Naive thymus-derived CD4-positive, alpha-beta T cell (primary cell): Measurements from ENCODE around the gene AFTPH. TPM values are rescaled to one million over a fixed set of nuclear protein-coding genes. Genes with fewer than 3 reads are reported as not detected.
A peak's percentile ranks its signal among the peaks of the same experiment; 100 is the strongest.

ENCODE experiments used
- ATAC-seq: fragments of 150-1000 bp; cut with Tn5 transposase; 2 replicates; pipeline ENCODE4 v1.10.0; 2021; ENCODE audit warnings: mild to moderate bottlenecking, moderate library complexity
- CTCF ChIA-PET: fragments of 350-600 bp; sonication (Branson Sonifier 250); formaldehyde crosslinking; loops from one replicate; lab custom pipeline; 2021; ENCODE audit warnings: antibody characterized with exemption; lab: Charles Lee
- POLR2A ChIA-PET: fragments of 350-600 bp; sonication (Branson Sonifier 250); formaldehyde crosslinking; loops from one replicate; lab custom pipeline; 2021; ENCODE audit warnings: antibody characterized with exemption, inconsistent platforms; lab: Charles Lee
- DNase-seq, 9 donors: peaks; one replicate each; pipeline versions ENCODE4 v3.0.0 to v3.0.0-alpha.2; 2020 to 2022; ENCODE audit warnings: mixed read lengths in 1 of 9
- H3K27ac ChIP-seq: one replicate; pipeline ENCODE4 v1.7.0; 2013; ENCODE audit warnings: mild to moderate bottlenecking, low read depth, low read length, moderate library complexity
- H3K27me3 ChIP-seq, 2 donors: one replicate each; pipeline ENCODE4 v1.7.0; 2013; ENCODE audit warnings: low read length in 2 of 2, mild to moderate bottlenecking in 2 of 2, moderate library complexity in 2 of 2; ENCODE audit not compliant: control insufficient read depth in 2 of 2, insufficient read depth in 2 of 2
- H3K36me3 ChIP-seq, 3 experiments: 1 replicate in 2 of 3; 2 replicates in 1 of 3; pipeline ENCODE4 v1.7.0; 2013; ENCODE audit warnings: low read length in 3 of 3, mild to moderate bottlenecking in 3 of 3, moderate library complexity in 1 of 3; ENCODE audit not compliant: insufficient read depth in 3 of 3, control insufficient read depth in 2 of 3
- H3K4me1 ChIP-seq, 2 donors: one replicate each; pipeline ENCODE4 v1.7.0; 2013; ENCODE audit warnings: low read length in 2 of 2, mild to moderate bottlenecking in 2 of 2, moderate library complexity in 1 of 2; ENCODE audit not compliant: control insufficient read depth in 2 of 2, insufficient read depth in 2 of 2
- H3K4me3 ChIP-seq: 2 replicates; pipeline ENCODE4 v1.7.0; 2013; ENCODE audit warnings: mild to moderate bottlenecking, low read length
- H3K9me3 ChIP-seq, 3 experiments: 1 replicate in 2 of 3; 2 replicates in 1 of 3; pipeline ENCODE4 v1.7.0; 2013; ENCODE audit warnings: low read length in 3 of 3; ENCODE audit not compliant: control insufficient read depth in 2 of 3
- H3K27ac Mint-ChIP-seq, 9 donors: one replicate each; pipeline ENCODE4 v1.8.0; 2020 to 2022; ENCODE audit warnings: mixed read lengths in 9 of 9, mild to moderate bottlenecking in 8 of 9, moderate library complexity in 5 of 9, inconsistent platforms in 2 of 9
- H3K27me3 Mint-ChIP-seq, 5 donors: one replicate each; pipeline ENCODE4 v1.8.0; 2021 to 2022; ENCODE audit warnings: mixed read lengths in 5 of 5, mild to moderate bottlenecking in 1 of 5
- H3K36me3 Mint-ChIP-seq, 5 donors: one replicate each; pipeline ENCODE4 v1.8.0; 2020 to 2022; ENCODE audit warnings: mixed read lengths in 5 of 5, mild to moderate bottlenecking in 3 of 5, inconsistent platforms in 1 of 5
- H3K4me1 Mint-ChIP-seq, 7 donors: one replicate each; pipeline ENCODE4 v1.8.0; 2020 to 2022; ENCODE audit warnings: mixed read lengths in 7 of 7, mild to moderate bottlenecking in 3 of 7, inconsistent platforms in 1 of 7
- H3K4me3 Mint-ChIP-seq, 10 donors: one replicate each; pipeline ENCODE4 v1.8.0; 2020 to 2022; ENCODE audit warnings: mild to moderate bottlenecking in 10 of 10, mixed read lengths in 10 of 10, moderate library complexity in 6 of 10, inconsistent platforms in 2 of 10
- H3K9me3 Mint-ChIP-seq, 11 donors: one replicate each; pipeline ENCODE4 v1.8.0; 2020 to 2022; ENCODE audit warnings: mixed read lengths in 11 of 11, mild to moderate bottlenecking in 4 of 11, inconsistent platforms in 1 of 11, moderate library complexity in 1 of 11
- intact Hi-C, 2 donors: fragments of 100-400 bp; cut with micrococcal nuclease; formaldehyde crosslinking; loops; one replicate each; pipeline ENCODE4 v1.15.1; 2023
- polyA plus RNA-seq, 2 donors: library from polyadenylated mRNA; unstranded; fragments of 300-500 nt; fragmentation: Illumina TruSeq; gene quantifications; one replicate each; pipeline ENCODE4 v1.2.3, GENCODE V29; 2021
- total RNA-seq, 6 experiments: library from RNA in 5 of 6; stranded (reverse) in 5 of 6; gene quantifications; 1 replicate in 5 of 6; 2 replicates in 1 of 6; pipeline ENCODE4 v1.2.3 and lab custom pipeline; 2021 to 2026

Gene AFTPH
- total and polyA plus RNA-seq, 7 experiments from 2014 or later: 19.7 to 46.2 (median 36.0) TPM

DNA sequence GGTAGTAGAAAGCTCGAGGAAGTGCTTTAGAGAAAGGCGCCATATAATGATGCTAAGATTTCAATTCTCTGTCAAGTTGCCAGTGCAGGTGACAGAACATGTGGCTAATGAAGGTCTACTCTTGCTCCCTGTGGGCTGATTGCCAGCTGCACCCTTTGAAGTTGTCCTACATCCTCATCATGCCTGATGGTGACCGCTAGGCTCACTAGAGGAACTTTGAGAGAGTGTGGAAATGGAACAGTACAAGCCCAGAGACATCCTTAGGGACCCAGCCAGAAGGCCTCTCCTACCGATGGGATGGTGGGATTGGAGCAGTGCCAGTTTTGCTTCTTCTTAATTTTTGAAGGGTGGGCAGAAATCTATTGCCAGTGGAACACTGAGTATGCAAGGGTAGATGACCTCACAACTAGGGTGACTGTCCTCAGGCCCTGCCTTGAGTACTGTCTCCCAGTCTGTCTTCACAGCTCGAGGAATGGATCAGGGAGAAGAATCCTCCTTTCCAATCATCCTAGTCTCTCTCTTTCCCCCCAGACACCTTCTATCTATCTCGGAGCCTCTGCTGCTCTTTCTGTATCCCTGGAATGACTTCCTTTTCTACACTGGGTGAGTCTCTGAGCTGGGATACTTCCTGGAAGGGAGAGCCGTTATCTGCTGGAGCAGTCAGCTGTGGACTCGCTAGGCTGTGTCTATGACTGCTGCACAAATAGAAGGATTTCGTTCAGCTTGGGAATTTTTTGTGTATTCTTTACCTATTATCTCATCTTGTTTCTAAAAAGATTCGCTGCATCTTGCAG is 36.7 kb upstream of the AFTPH start:
- peak in 1 of 9 donors; percentile 5 for DNase-seq
- Histone ChIP-seq H3K36me3 (no peaks in the 10 kb centered on the region), H3K4me1 (no peaks in the 10 kb centered on the region), H3K27ac (no peak overlapping the region), H3K9me3 (no peaks in the 10 kb centered on the region), H3K4me3 (no peak overlapping the region), H3K27me3 (no peaks in the 10 kb centered on the region)
- Mint-ChIP-seq H3K4me3 (no peak overlapping the region), H3K9me3 (no peaks in the 10 kb centered on the region), H3K27me3 (peaks cover 0 to 32% (median 0%) of the 10 kb centered on the region in 5 donors), H3K27ac (peak overlapping the region in 1 of 9 donors; percentile 33), H3K36me3 (no peaks in the 10 kb centered on the region), H3K4me1 (peaks cover 3 to 16% (median 9%) of the 10 kb centered on the region in 7 donors)
- intact Hi-C loops: loop anchor here (1.0 to 5.0 kb wide), 5 partner anchors 31 to 795 kb away; no protein-coding TSS in a partner anchor
- no peak for ATAC-seq
- CTCF ChIA-PET: interaction anchor here (0.6 to 6.0 kb wide), 20 partner anchors 8 to 516 kb away, joined by 3 to 94 read pairs (median 4); no protein-coding TSS in a partner anchor
- POLR2A ChIA-PET: interaction anchor here (0.8 kb wide), 1 partner anchor 434 kb away, joined by 3 read pairs; no protein-coding TSS in a partner anchor

DNA sequence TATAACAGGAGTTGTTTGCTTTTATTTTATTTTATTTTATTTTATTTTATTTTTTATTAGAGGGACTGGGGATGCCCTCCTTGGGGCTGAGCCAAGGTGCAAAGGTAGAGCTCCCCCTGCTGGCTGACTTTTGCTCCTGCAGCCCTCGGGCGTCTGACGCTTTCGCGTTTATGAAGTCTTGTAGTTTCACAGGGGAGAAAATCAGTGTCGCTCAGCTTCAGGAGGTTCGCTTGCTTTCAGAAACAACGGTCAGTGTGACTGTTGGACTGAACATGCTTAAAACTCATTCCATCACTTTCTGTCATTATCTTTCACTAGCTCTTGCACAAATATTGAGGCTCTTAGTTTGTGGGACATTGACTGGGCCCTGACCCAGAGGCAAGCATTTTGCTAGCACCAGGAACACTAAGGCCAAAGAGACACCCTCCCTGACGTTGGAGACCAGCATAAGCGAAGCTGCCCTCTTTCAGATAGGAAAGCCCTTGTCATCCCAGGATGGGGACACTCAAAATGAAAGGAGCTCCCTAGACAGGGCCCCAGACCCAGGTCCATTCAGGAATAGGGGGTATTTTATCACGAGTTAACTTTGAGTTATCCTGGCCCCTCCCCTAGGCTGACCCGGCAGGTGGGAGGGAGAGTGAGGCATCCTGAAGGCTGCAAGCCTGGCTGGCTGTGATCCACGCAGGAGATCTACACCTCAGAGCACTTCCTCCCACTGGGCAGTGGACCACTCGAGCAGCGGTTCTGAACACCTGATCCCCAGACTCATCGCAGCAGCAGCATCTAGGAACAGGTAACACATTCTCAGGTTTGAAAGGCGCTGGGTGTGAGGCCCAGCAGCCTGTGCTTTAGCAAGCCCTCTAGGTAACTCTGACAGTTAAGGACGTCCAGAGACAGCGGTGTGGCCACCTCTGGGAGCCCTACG is 35.8 kb upstream of the AFTPH start:
- H3K27ac Mint-ChIP-seq: no peak overlapping the region
- H3K9me3 Mint-ChIP-seq: no peaks in the 10 kb centered on the region
- H3K4me3 ChIP-seq: no peak overlapping the region
- no peaks in the 10 kb centered on the region for H3K9me3 ChIP-seq
- no peaks in the 10 kb centered on the region for H3K36me3 Mint-ChIP-seq
- no peaks in the 10 kb centered on the region for H3K36me3 ChIP-seq
- H3K4me3 Mint-ChIP-seq: no peak overlapping the region
- ATAC-seq: peak; percentile 89
- peaks cover 3 to 16% (median 9%) of the 10 kb centered on the region in 7 donors for H3K4me1 Mint-ChIP-seq
- H3K27me3 Mint-ChIP-seq: peaks cover 0 to 37% (median 0%) of the 10 kb centered on the region in 5 donors
- no peak overlapping the region for H3K27ac ChIP-seq
- POLR2A ChIA-PET: interaction anchor here (0.8 kb wide), 1 partner anchor 435 kb away, joined by 3 read pairs; no protein-coding TSS in a partner anchor
- CTCF ChIA-PET: interaction anchor here (0.6 to 6.0 kb wide), 19 partner anchors 9 to 517 kb away, joined by 3 to 94 read pairs (median 4); no protein-coding TSS in a partner anchor
- H3K4me1 ChIP-seq: no peaks in the 10 kb centered on the region
- H3K27me3 ChIP-seq: no peaks in the 10 kb centered on the region
- intact Hi-C loops: loop anchor here (1.0 to 5.0 kb wide), 5 partner anchors 32 to 796 kb away; no protein-coding TSS in a partner anchor
- DNase-seq: peak; percentile 49 to 77 (median 67)

DNA sequence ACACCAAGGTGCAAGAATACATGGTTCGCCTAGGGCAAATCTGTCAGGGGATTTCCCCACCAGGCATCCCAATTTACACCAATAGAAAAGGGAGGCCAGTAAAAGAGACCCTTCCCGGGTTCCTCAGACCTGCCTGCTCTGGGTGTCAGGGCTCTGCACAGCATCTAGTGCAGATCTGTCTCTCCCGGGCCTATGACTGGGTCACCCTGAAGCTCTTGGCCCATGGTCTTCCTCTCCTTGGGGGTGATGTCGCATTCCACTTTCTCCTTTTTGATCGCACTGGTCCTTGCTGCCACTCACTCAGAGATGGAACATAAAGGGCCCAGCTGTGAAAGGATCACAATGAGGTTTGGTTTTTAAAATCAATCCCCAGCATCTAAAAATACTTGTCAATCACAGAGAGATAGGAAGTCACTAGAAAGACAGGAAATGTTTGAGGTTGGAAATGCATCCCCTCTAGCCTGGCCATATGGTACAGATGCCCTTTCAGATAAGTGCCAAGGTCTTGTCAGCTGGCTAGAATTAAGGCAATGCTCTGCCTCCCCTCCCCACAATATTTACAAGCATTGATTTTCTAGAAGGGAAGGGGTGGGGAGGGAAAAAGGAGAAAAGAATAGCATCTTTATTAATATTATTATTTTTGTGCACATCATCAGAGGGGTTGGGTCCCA is 34.9 kb upstream of the AFTPH start:
- H3K9me3 ChIP-seq: no peaks in the 10 kb centered on the region
- Mint-ChIP-seq H3K4me1 (peaks cover 3 to 16% (median 9%) of the 10 kb centered on the region in 7 donors), H3K4me3 (no peak overlapping the region), H3K36me3 (no peaks in the 10 kb centered on the region), H3K27me3 (peaks cover 0 to 40% (median 6%) of the 10 kb centered on the region in 5 donors), H3K27ac (no peak overlapping the region), H3K9me3 (no peaks in the 10 kb centered on the region)
- ChIA-PET CTCF (interaction anchor here (1.1 to 6.0 kb wide), 3 partner anchors 158 to 439 kb away, joined by 3 to 94 read pairs (median 25); no protein-coding TSS in a partner anchor), POLR2A (interaction anchor here (0.6 kb wide), 1 partner anchor 470 kb away, joined by 3 read pairs; no protein-coding TSS in a partner anchor)
- ATAC-seq (no peak), DNase-seq (no peak)
- no peaks in the 10 kb centered on the region for H3K4me1 ChIP-seq
- no peaks in the 10 kb centered on the region for H3K36me3 ChIP-seq
- intact Hi-C loops: loop anchor here (2.0 to 5.0 kb wide), 2 partner anchors 32 to 797 kb away; no protein-coding TSS in a partner anchor
- no peaks in the 10 kb centered on the region for H3K27me3 ChIP-seq
- H3K27ac ChIP-seq: no peak overlapping the region
- no peak overlapping the region for H3K4me3 ChIP-seq

DNA sequence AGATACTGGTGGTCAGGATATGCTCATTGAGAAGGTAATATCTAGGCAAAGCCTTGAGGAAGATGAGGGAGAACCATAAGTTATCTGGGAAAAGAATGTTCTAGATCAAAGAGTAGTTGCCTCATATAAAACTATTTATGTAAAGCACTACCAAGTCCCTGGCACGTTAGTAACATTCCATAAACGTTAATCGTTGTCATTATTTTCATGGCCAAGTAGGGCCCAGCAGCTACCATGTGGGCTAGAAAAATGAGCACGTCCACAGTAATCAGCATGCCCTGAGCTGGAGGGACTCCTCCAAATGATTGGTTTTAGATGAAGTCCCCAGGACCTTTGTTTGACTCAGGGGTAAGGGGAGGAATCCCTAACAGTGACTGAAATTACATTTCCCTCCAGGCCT is 32.7 kb upstream of the AFTPH start:
- DNase-seq (no peak), ATAC-seq (no peak)
- Histone ChIP-seq H3K27me3 (no peaks in the 10 kb centered on the region), H3K4me1 (no peaks in the 10 kb centered on the region), H3K4me3 (no peak overlapping the region), H3K9me3 (no peaks in the 10 kb centered on the region), H3K36me3 (no peaks in the 10 kb centered on the region), H3K27ac (no peak overlapping the region)
- H3K27me3 Mint-ChIP-seq: peaks cover 0 to 42% (median 7%) of the 10 kb centered on the region in 5 donors
- CTCF ChIA-PET: no interaction called here
- POLR2A ChIA-PET: no interaction called here
- peaks cover 3 to 14% (median 9%) of the 10 kb centered on the region in 7 donors for H3K4me1 Mint-ChIP-seq
- H3K9me3 Mint-ChIP-seq: no peaks in the 10 kb centered on the region
- H3K36me3 Mint-ChIP-seq: no peaks in the 10 kb centered on the region
- H3K27ac Mint-ChIP-seq: no peak overlapping the region
- intact Hi-C loops: no loop called here
- H3K4me3 Mint-ChIP-seq: no peak overlapping the region

DNA sequence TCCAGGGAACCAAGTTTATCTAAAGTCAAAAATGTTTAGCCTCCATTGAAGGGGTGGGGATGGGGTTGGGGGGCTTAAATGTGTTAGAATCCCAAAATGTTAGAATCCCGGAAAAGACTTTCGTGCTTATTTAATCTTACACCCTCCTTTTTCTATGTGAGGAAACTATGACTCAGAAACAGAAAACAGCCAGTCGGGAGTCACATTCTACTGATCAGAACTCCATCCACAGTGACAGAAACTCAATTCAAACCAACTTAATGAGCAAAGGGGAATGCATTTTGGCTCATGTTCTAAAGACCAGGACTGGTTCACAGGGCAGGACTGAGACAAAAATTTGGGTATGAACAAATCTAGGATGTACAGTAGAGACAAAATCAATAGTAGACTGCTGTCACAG is 31.9 kb upstream of the AFTPH start:
- DNase-seq: no peak
- H3K27me3 Mint-ChIP-seq: peaks cover 0 to 44% (median 7%) of the 10 kb centered on the region in 5 donors
- Histone ChIP-seq H3K9me3 (no peaks in the 10 kb centered on the region), H3K4me3 (no peak overlapping the region), H3K4me1 (no peaks in the 10 kb centered on the region), H3K27ac (no peak overlapping the region), H3K27me3 (no peaks in the 10 kb centered on the region), H3K36me3 (no peaks in the 10 kb centered on the region)
- H3K27ac Mint-ChIP-seq: no peak overlapping the region
- H3K36me3 Mint-ChIP-seq: no peaks in the 10 kb centered on the region
- intact Hi-C loops: no loop called here
- CTCF ChIA-PET: no interaction called here
- no peaks in the 10 kb centered on the region for H3K9me3 Mint-ChIP-seq
- H3K4me1 Mint-ChIP-seq: peaks cover 3 to 14% (median 9%) of the 10 kb centered on the region in 7 donors
- ATAC-seq: no peak
- POLR2A ChIA-PET: no interaction called here
- no peak overlapping the region for H3K4me3 Mint-ChIP-seq

DNA sequence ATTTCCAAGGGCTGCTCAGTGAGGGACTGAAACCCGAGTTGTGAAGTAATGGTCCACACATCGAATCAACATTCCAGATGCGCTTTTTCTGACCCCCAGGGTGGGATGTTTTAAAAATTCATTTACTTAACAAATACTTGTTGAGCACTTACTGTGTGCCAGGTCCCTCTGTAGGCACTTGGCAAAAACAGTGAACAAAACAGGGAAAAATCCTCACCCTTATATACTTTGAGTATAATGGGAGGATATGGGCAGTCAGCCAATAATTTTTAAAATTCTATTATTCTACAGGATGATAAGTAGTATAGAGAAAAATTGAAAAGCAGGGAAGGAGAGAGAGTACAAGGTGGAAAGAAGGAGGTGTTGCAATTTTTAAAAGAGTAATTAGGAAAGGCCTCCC is 31.3 kb upstream of the AFTPH start:
- DNase-seq: no peak

More for the DNA sequence above, 31.3 kb upstream of the AFTPH start:
- intact Hi-C loops: no loop called here
- Histone ChIP-seq H3K4me1 (no peaks in the 10 kb centered on the region), H3K9me3 (no peaks in the 10 kb centered on the region), H3K36me3 (no peaks in the 10 kb centered on the region), H3K27me3 (no peaks in the 10 kb centered on the region), H3K4me3 (no peak overlapping the region), H3K27ac (no peak overlapping the region)
- Mint-ChIP-seq H3K4me3 (no peak overlapping the region), H3K27ac (no peak overlapping the region), H3K9me3 (no peaks in the 10 kb centered on the region), H3K27me3 (peaks cover 0 to 46% (median 8%) of the 10 kb centered on the region in 5 donors), H3K4me1 (peaks cover 3 to 13% (median 9%) of the 10 kb centered on the region in 7 donors), H3K36me3 (no peaks in the 10 kb centered on the region)
- ChIA-PET CTCF (no interaction called here), POLR2A (no interaction called here)
- ATAC-seq: no peak
